H1 (cell line): ENCODE results near the gene SH3PXD2A. TPM values are rescaled to one million over a fixed set of nuclear protein-coding genes. Genes with fewer than 3 reads are reported as not detected.

ENCODE experiments used
- CHD7 ChIP-seq: fragments of 300-600 bp; sonication (generic); IDR thresholded peaks from 2 replicates; pipeline ENCODE4 v1.7.1; 2012; ENCODE audit warnings: low read length, moderate library complexity, mild to moderate bottlenecking, inconsistent platforms; ENCODE audit not compliant: insufficient replicate concordance
- TCF12 ChIP-seq: IDR thresholded peaks from 2 replicates; pipeline ENCODE4 v1.6.1; 2011; ENCODE audit warnings: low read depth, mild to moderate bottlenecking, low read length
- polyA plus RNA-seq, 7 experiments: library from polyadenylated mRNA; depleted of rRNA in 3 of 7; stranded (reverse) in 5 of 7; unstranded in 2 of 7; fragments of >200 nt in 5 of 7; fragments of 200-250 nt in 2 of 7; gene quantifications; 1 replicate in 5 of 7; 2 replicates in 1 of 7; 4 replicates in 1 of 7; pipeline versions ENCODE4 v1.2.1 to v1.2.3, GENCODE V29; 2011 to 2013; ENCODE audit warnings: missing spikeins in 2 of 7, mixed read lengths in 2 of 7
- total RNA-seq: library from RNA; stranded (reverse); fragmentation: NEBNext Ultra II Directional; extraction: Animal tissue kit (Norgen Biotek cat#: 25700); gene quantifications from 2 replicates; pipeline ENCODE4 v1.2.1, GENCODE V29; 2021

The SH3PXD2A gene
- total and polyA plus RNA-seq, 2 of the 8 experiments (the other 6 are each of a cell fraction or from before 2014, with no cell fraction given): 5.4 to 16.3 TPM

DNA sequence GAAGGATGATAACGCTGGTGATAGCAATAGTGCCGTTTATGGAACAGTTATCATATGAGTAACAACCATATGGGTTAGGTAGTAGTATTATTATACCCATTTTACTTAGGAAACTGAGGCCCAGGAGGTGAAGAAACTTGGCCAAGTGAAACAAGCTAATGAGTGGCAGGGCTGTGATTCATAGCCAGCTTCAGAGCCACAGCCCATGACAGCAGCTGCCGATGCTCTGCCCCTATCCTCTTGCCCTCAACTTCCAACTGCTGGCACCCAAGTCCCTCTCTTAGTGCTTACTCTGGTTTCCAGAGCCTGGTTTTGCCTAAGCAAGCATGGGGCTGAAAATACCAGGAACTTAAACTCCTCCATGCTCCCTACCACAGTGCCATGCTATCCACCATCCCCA lies 12.3 kb downstream of the SH3PXD2A start (continued):
- TF ChIP-seq CHD7: no peak
- TF ChIP-seq TCF12: no peak
